RCC 7860 (cell line): ENCODE data around the gene GAS6.

Experiments used
- DNase-seq: peaks from one replicate; pipeline ENCODE4 v3.0.0-alpha.2; 2015; ENCODE audit warnings: low spot score
- FAIRE-seq: peaks from 2 replicates; lab custom pipeline; 2012; peaks lifted over from hg19 to GRCh38; lab: Jason Lieb, UNC

Gene GAS6

GRCh38 chr13:113811081-113811928 is 52.6 kb downstream of the GAS6 start:
- DNase-seq (no peak), FAIRE-seq (no peak)

GRCh38 chr13:113810640-113811039 is 53.2 kb downstream of the GAS6 start:
- no peak for FAIRE-seq
- DNase-seq = no peak

- no peak for FAIRE-seq
- DNase-seq = no peak
Observed at GRCh38 chr13:113809934-113810333, 53.9 kb downstream of the GAS6 start.

GRCh38 chr13:113808058-113808834 is 55.6 kb downstream of the GAS6 start:
- DNase-seq = no peak
- FAIRE-seq = no peak

GRCh38 chr13:113806526-113806925 is 57.4 kb downstream of the GAS6 start:
- no peak for DNase-seq
- no peak for FAIRE-seq

GRCh38 chr13:113806104-113806471 is 57.8 kb downstream of the GAS6 start:
- DNase-seq (no peak), FAIRE-seq (no peak)

- FAIRE-seq (no peak), DNase-seq (no peak)
Observed at GRCh38 chr13:113805431-113806103, 58.3 kb downstream of the GAS6 start.

- no peak for FAIRE-seq
- no peak for DNase-seq
Observed at GRCh38 chr13:113804703-113805430, 59.0 kb downstream of the GAS6 start.

- FAIRE-seq = no peak
- no peak for DNase-seq
Observed at GRCh38 chr13:113804017-113804702, 59.7 kb downstream of the GAS6 start.

GRCh38 chr13:113803409-113804016 is 60.4 kb downstream of the GAS6 start:
- no peak for DNase-seq
- no peak for FAIRE-seq

GRCh38 chr13:113802761-113803160 is 61.1 kb downstream of the GAS6 start:
- FAIRE-seq (no peak), DNase-seq (no peak)

GRCh38 chr13:113802090-113802531 is 61.8 kb downstream of the GAS6 start:
- FAIRE-seq (no peak), DNase-seq (no peak)

- DNase-seq (no peak), FAIRE-seq (no peak)
Observed at GRCh38 chr13:113801289-113801961, 62.5 kb downstream of the GAS6 start.

GRCh38 chr13:113800576-113800926 is 63.3 kb downstream of the GAS6 start:
- no peak for FAIRE-seq

GRCh38 chr13:113798200-113798811 is 65.6 kb downstream of the GAS6 start:
- FAIRE-seq (no peak), DNase-seq (no peak)

More at GRCh38 chr13:113800576-113800926, 63.3 kb downstream of the GAS6 start:
- DNase-seq = no peak

GRCh38 chr13:113796964-113797676 is 66.8 kb downstream of the GAS6 start:
- FAIRE-seq (no peak), DNase-seq (no peak)

GRCh38 chr13:113796211-113796963 is 67.5 kb downstream of the GAS6 start:
- DNase-seq (no peak), FAIRE-seq (no peak)
